ENCODE data around the gene MALRD1. TPM values are rescaled to one million over a fixed set of nuclear protein-coding genes. Genes with fewer than 3 reads are reported as not detected.
A peak's percentile ranks its signal among the peaks of the same experiment; 100 is the strongest.

Gene MALRD1
- total and polyA plus RNA-seq, 4 donors: 1.4 to 7.5 (median 3.3) TPM

DNA sequence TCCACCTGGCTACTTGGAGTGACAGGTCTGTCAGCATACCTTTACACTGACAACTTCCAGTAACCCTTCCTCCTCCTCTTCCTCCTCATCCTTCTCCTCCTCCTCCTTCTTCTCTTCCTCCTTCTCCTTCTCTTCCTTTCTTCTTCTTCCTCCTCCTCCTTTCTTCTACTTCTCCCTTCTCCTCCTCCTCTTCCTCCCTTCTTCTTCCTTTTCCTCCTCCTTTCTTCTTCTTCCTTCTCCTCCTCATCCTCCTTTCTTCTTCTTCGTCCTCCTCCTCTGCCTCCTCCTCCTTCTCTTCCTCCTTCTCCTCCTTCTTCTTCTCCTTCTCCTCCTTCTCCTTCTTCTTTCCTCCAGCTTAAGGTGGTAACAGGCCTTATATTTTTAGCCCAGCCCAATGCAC lies 658.3 kb downstream of the MALRD1 start:
- peaks cover 1% of the 10 kb centered on the region for H3K9me3 ChIP-seq (ENCODE audit: control insufficient read depth, insufficient read depth, low read length)
- DNase-seq (ENCODE audit: low read depth in 4 of 6, low spot score in 6 of 6): no peak
- H3K36me3 ChIP-seq (ENCODE audit: control insufficient read depth, insufficient read depth, low read length): no peaks in the 10 kb centered on the region
- no peak overlapping the region for H3K4me3 ChIP-seq (ENCODE audit: low read depth, low read length)
- H3K4me1 ChIP-seq (ENCODE audit: control insufficient read depth, insufficient read depth, low read length): no peaks in the 10 kb centered on the region
- H3K27me3 ChIP-seq (ENCODE audit: control insufficient read depth, insufficient read depth, low read length): no peaks in the 10 kb centered on the region
- no peak overlapping the region for H3K27ac ChIP-seq (ENCODE audit: low read depth, low read length)
- 100% methylated on average over 1 of the region's 1 CpG for WGBS (ENCODE audit: insufficient coverage)

DNA sequence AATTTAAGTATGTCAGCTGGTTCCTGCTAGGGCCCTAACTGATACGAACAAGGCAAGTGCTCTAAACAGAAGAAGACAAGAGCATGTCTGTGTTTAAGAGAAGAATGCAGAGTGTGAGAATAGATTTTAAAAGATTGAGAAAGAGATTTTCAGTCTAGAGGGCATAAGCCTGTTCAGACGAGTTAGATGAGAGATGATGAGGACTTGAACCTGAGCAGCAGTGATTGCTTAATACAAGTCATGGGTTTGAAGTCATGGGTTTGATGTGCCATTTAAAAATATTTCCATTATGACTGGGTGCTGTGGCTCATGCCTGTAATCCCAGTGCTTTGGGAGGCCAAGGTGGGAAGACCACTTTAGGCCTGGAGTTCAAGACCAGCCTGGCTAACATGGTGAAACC lies 658.8 kb downstream of the MALRD1 start:
- H3K27me3 ChIP-seq (ENCODE audit: control insufficient read depth, insufficient read depth, low read length): no peaks in the 10 kb centered on the region
- WGBS (ENCODE audit: insufficient coverage): 85% methylated on average over 2 of the region's 2 CpGs
- no peak overlapping the region for H3K4me3 ChIP-seq (ENCODE audit: low read depth, low read length)
- H3K27ac ChIP-seq (ENCODE audit: low read depth, low read length): no peak overlapping the region
- no peaks in the 10 kb centered on the region for H3K4me1 ChIP-seq (ENCODE audit: control insufficient read depth, insufficient read depth, low read length)
- H3K9me3 ChIP-seq (ENCODE audit: control insufficient read depth, insufficient read depth, low read length): peaks cover 1% of the 10 kb centered on the region
- no peak for DNase-seq (ENCODE audit: low read depth in 4 of 6, low spot score in 6 of 6)
- H3K36me3 ChIP-seq (ENCODE audit: control insufficient read depth, insufficient read depth, low read length): no peaks in the 10 kb centered on the region

DNA sequence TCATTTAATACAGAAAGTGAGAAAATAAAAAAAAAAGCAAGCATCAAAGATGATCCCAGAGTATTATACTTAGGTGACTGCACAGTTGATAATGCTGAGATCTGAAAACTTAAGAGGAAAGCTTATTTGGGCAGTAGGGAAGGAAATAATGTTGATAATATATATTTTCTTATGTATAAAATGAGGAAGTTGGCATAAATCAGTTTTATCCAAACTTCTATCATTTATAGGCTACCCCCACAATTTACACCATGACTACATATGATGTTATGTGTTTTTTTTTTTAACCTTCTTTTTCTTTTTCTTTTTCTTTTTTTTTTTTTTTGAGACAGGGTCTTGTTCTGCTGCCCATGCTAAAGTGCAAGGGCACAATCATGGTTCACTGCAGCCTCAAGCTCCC lies 659.4 kb downstream of the MALRD1 start:
- no peak overlapping the region for H3K4me3 ChIP-seq (ENCODE audit: low read depth, low read length)
- no peak for DNase-seq (ENCODE audit: low read depth in 4 of 6, low spot score in 6 of 6)
- H3K9me3 ChIP-seq (ENCODE audit: control insufficient read depth, insufficient read depth, low read length): peaks cover 1% of the 10 kb centered on the region
- H3K27me3 ChIP-seq (ENCODE audit: control insufficient read depth, insufficient read depth, low read length): no peaks in the 10 kb centered on the region
- H3K36me3 ChIP-seq (ENCODE audit: control insufficient read depth, insufficient read depth, low read length): no peaks in the 10 kb centered on the region
- H3K27ac ChIP-seq (ENCODE audit: low read depth, low read length): no peak overlapping the region
- no peaks in the 10 kb centered on the region for H3K4me1 ChIP-seq (ENCODE audit: control insufficient read depth, insufficient read depth, low read length)

DNA sequence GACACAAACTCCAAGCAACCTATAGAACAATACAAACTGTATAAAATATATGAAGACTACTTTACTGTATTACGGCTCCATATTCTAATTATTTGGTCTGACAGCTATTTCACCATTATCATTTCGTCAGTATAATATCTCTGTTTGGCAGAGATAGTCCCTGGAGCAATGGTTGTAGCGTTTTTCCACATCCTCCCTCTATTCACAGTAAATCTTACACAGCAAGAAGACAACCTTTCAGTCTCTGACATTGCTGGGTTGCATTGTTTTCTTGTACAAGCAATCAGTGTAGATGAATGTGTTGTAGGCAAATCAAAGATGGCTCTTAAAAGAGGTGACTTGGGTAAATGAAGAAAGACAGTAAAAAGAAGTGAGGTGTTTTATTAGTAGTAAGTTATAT lies 662.0 kb downstream of the MALRD1 start:
- peaks cover 1% of the 10 kb centered on the region for H3K9me3 ChIP-seq (ENCODE audit: control insufficient read depth, insufficient read depth, low read length)
- no peaks in the 10 kb centered on the region for H3K27me3 ChIP-seq (ENCODE audit: control insufficient read depth, insufficient read depth, low read length)
- no peaks in the 10 kb centered on the region for H3K36me3 ChIP-seq (ENCODE audit: control insufficient read depth, insufficient read depth, low read length)
- H3K27ac ChIP-seq (ENCODE audit: low read depth, low read length): no peak overlapping the region
- no peak for DNase-seq (ENCODE audit: low read depth in 4 of 6, low spot score in 6 of 6)
- H3K4me3 ChIP-seq (ENCODE audit: low read depth, low read length): no peak overlapping the region
- WGBS (ENCODE audit: insufficient coverage): no CpG with 5 or more reads among the region's 3 CpGs
- peaks cover 4% of the 10 kb centered on the region for H3K4me1 ChIP-seq (ENCODE audit: control insufficient read depth, insufficient read depth, low read length)

DNA sequence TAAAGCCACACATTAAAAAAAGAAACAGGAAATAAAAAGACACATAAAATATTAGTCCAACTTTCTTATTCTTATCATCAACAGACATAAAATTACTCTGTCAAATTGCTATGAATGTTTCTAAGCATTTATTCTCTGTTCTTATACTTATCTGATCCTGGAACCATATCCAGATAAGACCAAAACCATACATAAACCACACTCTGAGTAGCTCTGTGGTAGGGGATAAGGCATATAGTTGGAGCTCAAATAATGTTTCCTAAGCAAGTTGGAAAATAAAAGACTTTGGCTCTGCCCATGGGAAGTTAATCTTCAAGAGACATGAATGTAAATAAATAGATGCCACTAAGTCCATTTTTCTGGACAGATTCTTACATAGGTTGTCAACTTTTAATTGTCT lies 664.6 kb downstream of the MALRD1 start:
- Histone ChIP-seq H3K27me3 (ENCODE audit: control insufficient read depth, insufficient read depth, low read length) (no peaks in the 10 kb centered on the region), H3K36me3 (ENCODE audit: control insufficient read depth, insufficient read depth, low read length) (no peaks in the 10 kb centered on the region), H3K4me1 (ENCODE audit: control insufficient read depth, insufficient read depth, low read length) (peaks cover 4% of the 10 kb centered on the region), H3K27ac (ENCODE audit: low read depth, low read length) (no peak overlapping the region), H3K4me3 (ENCODE audit: low read depth, low read length) (no peak overlapping the region), H3K9me3 (ENCODE audit: control insufficient read depth, insufficient read depth, low read length) (peaks cover 1% of the 10 kb centered on the region)
- DNase-seq (ENCODE audit: low read depth in 4 of 6, low spot score in 6 of 6): no peak

DNA sequence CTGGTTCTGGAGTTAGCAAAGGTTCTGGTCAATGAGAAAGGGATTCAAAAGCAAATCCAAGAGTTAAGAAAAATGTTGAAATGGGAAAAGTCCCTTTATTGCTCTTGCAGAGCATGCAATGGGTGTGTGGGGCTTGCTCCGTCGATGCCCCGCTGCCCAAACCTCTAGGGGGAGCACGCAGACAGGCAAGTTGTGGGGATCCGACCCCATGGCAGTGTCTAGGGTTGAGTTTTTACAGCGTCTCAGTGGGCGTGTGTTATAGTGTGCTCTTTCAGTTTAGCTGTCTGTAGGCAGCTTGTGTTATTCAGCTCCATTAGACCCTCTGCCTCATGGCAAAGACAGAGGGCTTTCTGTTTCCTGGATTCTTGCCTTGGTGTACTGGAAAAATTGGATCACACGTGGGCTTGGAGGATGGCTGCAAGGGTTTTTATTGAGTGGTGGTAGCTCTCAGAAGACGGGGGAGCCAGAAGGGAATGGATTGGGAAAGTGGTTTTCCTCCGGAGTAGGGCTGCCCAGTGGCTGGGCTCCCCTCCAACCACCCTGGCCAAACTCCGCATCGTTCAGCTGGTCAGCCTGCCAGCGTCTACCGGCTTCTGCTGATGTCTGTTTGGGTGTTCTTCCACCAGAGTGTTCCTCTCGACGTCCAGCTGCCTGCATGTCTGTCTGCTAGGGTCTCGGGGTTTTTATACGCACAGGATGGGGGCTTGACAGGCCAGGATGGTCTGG lies 665.4 kb downstream of the MALRD1 start:
- no peaks in the 10 kb centered on the region for H3K36me3 ChIP-seq (ENCODE audit: control insufficient read depth, insufficient read depth, low read length)
- 74% methylated on average over 18 of the region's 18 CpGs for WGBS (ENCODE audit: insufficient coverage)
- no peak overlapping the region for H3K4me3 ChIP-seq (ENCODE audit: low read depth, low read length)
- no peak overlapping the region for H3K27ac ChIP-seq (ENCODE audit: low read depth, low read length)
- H3K27me3 ChIP-seq (ENCODE audit: control insufficient read depth, insufficient read depth, low read length): no peaks in the 10 kb centered on the region
- peak in 1 of 6 donors; percentile 11 for DNase-seq (ENCODE audit: low read depth in 4 of 6, low spot score in 6 of 6)
- peaks cover 4% of the 10 kb centered on the region for H3K4me1 ChIP-seq (ENCODE audit: control insufficient read depth, insufficient read depth, low read length)
- H3K9me3 ChIP-seq (ENCODE audit: control insufficient read depth, insufficient read depth, low read length): peaks cover 1% of the 10 kb centered on the region

DNA sequence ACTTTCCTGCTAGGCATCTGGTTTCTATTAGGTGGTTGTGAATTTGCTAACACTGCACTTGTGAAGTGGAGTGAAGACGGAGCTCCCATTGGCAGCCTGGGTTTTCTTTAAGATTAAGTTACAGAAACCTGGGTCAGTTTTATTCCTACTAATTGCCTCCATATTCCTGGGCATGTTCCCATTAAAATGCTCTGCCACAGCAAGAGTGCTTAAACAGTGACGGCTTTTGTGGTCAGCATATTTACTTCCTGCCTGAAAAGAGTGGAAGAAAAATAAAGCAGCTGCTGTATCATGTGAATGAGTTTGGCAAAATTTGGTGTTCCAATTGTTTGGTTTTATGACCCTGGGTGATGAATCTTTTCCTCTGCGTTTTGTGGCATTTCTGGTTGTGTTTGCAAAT lies 670.7 kb downstream of the MALRD1 start:
- Histone ChIP-seq H3K9me3 (ENCODE audit: control insufficient read depth, insufficient read depth, low read length) (no peaks in the 10 kb centered on the region), H3K36me3 (ENCODE audit: control insufficient read depth, insufficient read depth, low read length) (no peaks in the 10 kb centered on the region), H3K27me3 (ENCODE audit: control insufficient read depth, insufficient read depth, low read length) (no peaks in the 10 kb centered on the region), H3K27ac (ENCODE audit: low read depth, low read length) (no peak overlapping the region), H3K4me3 (ENCODE audit: low read depth, low read length) (no peak overlapping the region), H3K4me1 (ENCODE audit: control insufficient read depth, insufficient read depth, low read length) (peaks cover 2% of the 10 kb centered on the region)
- WGBS (ENCODE audit: insufficient coverage): 0% methylated on average over 1 of the region's 3 CpGs
- DNase-seq (ENCODE audit: low read depth in 4 of 6, low spot score in 6 of 6): peak in 1 of 6 donors; percentile 17

DNA sequence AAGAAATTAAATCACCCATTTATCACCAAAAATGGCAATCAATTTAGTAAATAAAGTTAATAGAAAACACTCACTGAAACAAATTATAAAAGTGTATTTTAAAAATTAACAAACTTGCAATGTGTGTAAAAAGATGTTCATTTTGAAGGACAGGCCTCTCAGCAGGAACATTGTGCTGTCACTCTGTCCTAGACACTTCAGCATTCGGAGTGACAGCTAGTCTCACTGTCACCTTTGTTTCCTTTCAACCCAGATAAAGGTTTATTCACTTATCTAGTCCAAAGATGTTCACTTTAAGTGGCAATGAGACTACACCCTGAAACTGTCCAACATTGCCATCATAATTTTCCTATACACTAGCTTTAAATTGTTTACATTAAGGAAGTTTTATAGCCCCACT lies 675.7 kb downstream of the MALRD1 start:
- 71% methylated on average over 1 of the region's 1 CpG for WGBS (ENCODE audit: insufficient coverage)
- no peak for DNase-seq (ENCODE audit: low read depth in 4 of 6, low spot score in 6 of 6)
- Histone ChIP-seq H3K27ac (ENCODE audit: low read depth, low read length) (no peak overlapping the region), H3K36me3 (ENCODE audit: control insufficient read depth, insufficient read depth, low read length) (no peaks in the 10 kb centered on the region), H3K4me1 (ENCODE audit: control insufficient read depth, insufficient read depth, low read length) (no peaks in the 10 kb centered on the region), H3K27me3 (ENCODE audit: control insufficient read depth, insufficient read depth, low read length) (no peaks in the 10 kb centered on the region), H3K9me3 (ENCODE audit: control insufficient read depth, insufficient read depth, low read length) (peaks cover 2% of the 10 kb centered on the region), H3K4me3 (ENCODE audit: low read depth, low read length) (no peak overlapping the region)

DNA sequence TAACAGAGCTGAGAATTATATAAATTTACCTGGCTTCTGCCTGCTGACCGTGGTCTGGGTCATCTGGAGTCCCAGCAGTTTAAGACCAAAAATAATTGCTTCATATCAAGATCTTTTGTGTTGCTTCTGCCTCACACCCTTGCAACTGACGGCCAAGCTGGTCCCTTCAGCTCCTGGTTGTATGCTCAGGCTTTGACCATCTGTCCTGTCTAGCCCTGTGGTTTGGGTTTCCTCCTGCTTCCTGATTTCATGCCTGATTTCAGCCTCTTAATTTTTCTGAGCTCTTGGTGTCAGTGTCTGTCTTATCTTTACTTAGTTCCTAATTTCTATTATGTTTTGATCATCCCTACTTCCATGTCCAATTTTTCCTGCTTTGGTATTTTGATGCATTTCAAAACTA lies 679.8 kb downstream of the MALRD1 start:
- no peak for DNase-seq (ENCODE audit: low read depth in 4 of 6, low spot score in 6 of 6)
- WGBS (ENCODE audit: insufficient coverage): 76% methylated on average over 2 of the region's 2 CpGs
- Histone ChIP-seq H3K27me3 (ENCODE audit: control insufficient read depth, insufficient read depth, low read length) (no peaks in the 10 kb centered on the region), H3K4me1 (ENCODE audit: control insufficient read depth, insufficient read depth, low read length) (no peaks in the 10 kb centered on the region), H3K4me3 (ENCODE audit: low read depth, low read length) (no peak overlapping the region), H3K9me3 (ENCODE audit: control insufficient read depth, insufficient read depth, low read length) (peaks cover 2% of the 10 kb centered on the region), H3K36me3 (ENCODE audit: control insufficient read depth, insufficient read depth, low read length) (no peaks in the 10 kb centered on the region), H3K27ac (ENCODE audit: low read depth, low read length) (no peak overlapping the region)

DNA sequence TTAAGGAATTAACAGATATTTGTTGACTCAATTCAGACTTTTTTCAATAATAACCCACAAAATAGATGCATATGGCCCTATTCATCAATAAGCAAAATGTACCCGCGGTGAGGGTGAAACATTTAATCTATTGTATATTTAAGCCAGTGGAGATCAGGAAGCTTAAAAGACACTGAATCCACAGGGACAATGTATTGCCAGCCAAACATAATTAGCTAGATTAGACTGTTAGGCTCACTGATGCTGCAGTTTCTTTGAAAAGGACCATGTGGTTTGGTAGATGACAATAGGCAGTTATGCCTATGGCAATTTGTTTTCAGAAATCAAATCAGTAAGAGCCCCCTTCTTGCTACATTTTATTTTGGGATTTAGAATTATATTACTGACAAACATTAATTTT lies 680.4 kb downstream of the MALRD1 start:
- peak in 1 of 6 donors; percentile 11 for DNase-seq (ENCODE audit: low read depth in 4 of 6, low spot score in 6 of 6)
- Histone ChIP-seq H3K4me3 (ENCODE audit: low read depth, low read length) (no peak overlapping the region), H3K27ac (ENCODE audit: low read depth, low read length) (no peak overlapping the region), H3K9me3 (ENCODE audit: control insufficient read depth, insufficient read depth, low read length) (peaks cover 2% of the 10 kb centered on the region), H3K27me3 (ENCODE audit: control insufficient read depth, insufficient read depth, low read length) (no peaks in the 10 kb centered on the region), H3K4me1 (ENCODE audit: control insufficient read depth, insufficient read depth, low read length) (no peaks in the 10 kb centered on the region), H3K36me3 (ENCODE audit: control insufficient read depth, insufficient read depth, low read length) (no peaks in the 10 kb centered on the region)
- WGBS (ENCODE audit: insufficient coverage): no CpG with 5 or more reads among the region's 2 CpGs
